DLD1 (cell line): ENCODE results near the gene CMKLR1.

Experiments used
- in situ Hi-C: cut with HindIII; loops from 2 replicates; pipeline ENCODE4 v1.10.0; 2017; ENCODE audit warnings: low sequenced_read_pairs

CMKLR1 gene

GRCh38 chr12:108363165-108363564 is 24.1 kb upstream of the CMKLR1 start:
- in situ Hi-C loops: no loop called here

DNA sequence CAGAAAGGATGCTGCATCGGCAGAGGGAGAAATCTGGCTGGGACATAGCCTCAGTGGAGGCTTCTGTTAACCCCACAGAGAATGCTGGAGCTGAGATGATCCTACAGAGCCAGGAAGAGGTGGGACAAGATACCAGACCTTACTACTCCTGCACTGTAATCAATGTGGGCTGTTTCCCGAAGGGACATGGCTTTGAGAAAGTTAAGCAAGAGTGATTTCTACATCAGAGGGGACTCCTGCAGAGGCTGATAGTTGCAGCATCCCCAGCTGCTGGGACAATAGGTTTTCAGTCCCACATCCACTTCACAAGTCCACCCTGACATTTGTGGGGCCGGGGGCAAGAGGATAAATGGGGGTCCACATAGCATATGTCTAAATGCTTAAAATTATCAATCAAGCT is 22.5 kb upstream of the CMKLR1 start:
- in situ Hi-C loops: no loop called here

- in situ Hi-C loops: no loop called here
Observed at GRCh38 chr12:108360487-108360886, 21.4 kb upstream of the CMKLR1 start.

GRCh38 chr12:108360057-108360456 is 20.9 kb upstream of the CMKLR1 start:
- in situ Hi-C loops: no loop called here

GRCh38 chr12:108358580-108358965 is 19.5 kb upstream of the CMKLR1 start:
- in situ Hi-C loops: no loop called here

DNA sequence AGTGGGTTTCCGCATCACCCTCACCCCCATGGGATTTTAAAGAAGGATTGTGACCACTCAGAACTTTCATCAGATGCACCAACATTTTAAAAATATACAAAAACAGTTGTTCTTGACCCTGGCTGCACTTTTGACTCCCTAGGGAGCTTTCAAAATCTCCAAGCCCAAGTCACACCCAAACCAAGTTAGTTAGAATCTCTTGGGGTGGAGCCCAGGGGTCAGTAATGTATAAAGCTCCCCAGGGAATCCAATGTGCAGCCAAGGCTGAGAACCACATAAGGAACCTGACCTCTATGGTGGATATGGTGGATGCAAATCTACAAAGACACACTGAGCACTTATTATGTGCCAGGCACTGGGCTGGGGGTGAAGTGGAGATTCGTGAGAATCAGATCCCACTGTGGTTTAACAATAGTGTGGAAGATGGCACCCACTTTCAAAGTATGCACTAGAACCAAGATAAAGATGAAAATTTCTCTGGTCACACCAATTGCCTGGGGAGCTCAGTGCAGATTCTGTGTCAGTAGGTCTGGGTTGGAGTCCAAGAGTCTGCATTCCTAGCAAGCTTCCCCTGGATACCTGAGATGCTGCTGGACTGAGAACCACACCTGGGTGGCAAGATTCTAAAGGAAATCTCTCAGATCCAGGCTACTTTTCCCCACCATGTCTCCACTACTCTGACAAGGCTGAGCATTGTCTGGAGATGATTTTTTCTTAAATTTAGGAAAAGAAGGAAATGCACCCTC is 18.9 kb upstream of the CMKLR1 start:
- in situ Hi-C loops: no loop called here

DNA sequence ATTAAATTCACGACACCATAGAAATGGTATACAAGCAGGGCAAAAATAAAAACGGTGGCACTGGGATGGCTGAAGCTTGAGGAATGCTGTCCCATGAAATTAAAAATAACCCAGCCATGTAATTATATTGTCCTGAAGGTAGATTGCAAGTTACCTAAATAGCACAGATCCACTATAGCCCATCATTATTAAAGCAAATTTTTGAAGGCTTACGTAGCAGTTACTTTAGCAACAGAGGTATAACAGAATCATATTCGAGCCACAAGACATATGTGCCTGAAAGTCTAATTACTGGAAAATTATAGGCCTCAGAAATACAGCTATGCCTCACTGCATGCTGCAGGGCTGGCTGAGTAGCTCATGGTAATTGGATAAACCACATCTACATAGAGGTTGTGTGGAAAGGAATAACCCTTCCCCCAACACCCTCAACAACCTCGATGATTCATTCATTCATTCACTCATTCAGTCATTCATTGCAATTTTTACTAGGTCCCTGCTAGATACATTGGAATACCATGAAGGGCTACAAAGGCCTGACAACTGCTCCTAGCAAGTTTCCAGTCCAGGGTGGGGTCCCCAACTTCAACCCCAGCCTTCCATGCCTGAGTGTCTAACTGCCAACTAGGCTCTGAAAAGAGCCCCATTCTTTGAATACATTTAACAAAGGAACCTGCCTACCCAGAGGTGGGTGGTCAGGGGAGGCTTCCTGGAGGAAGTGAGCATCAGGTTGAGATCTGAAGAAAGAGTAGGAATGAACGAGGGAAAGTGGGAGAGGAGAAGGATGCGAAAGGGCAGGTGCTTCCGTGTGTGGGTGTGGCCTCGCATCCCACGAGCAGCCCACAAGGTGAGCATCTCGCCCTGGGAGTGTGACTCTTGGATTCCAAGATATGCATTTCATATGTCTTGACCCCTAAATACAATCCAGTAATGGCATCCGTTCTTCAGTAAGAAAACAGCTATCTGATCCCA is 18.0 kb upstream of the CMKLR1 start:
- in situ Hi-C loops: no loop called here

DNA sequence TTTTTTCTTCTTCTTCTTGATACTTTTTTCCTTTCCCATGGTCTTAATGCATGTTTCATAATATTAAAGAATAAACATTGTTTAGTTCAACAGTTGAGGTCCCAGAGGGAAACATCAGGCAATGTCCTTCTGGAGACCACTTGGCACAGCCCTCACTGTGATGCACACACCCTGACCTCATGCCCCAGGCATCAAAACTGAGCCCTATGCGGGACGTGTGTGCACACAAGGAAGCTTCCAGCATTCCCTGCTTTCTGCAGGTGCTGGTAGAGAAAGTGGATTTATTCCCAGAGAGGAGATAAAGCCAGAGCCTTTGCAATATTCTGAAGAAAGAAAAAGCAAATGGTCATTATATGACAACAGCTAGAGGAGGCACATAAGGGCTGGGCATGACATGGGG is 16.0 kb upstream of the CMKLR1 start:
- in situ Hi-C loops: no loop called here

DNA sequence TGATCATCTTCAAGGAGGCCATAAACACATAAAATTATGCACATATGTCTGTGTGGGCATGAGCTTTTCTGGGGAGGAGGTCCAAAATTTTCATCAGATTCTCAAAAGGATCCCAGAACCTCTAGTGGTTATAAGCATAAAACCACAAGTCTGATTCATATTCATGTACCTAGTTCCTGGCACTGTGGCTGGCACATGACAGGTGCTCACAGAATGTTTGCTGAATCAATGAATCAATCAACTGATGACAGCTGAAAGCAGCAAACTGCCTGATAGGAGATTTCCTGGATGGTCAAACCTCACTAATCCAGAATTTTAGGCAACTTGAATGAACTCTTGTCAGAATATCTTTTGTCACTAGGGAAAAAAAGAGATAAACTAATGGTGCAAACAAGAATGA is 13.5 kb upstream of the CMKLR1 start:
- in situ Hi-C loops: no loop called here

GRCh38 chr12:108350511-108350910 is 11.4 kb upstream of the CMKLR1 start:
- in situ Hi-C loops: no loop called here

- in situ Hi-C loops: no loop called here
Observed at GRCh38 chr12:108349278-108349688, 10.2 kb upstream of the CMKLR1 start.

- in situ Hi-C loops: no loop called here
Observed at GRCh38 chr12:108348842-108349241, 9.7 kb upstream of the CMKLR1 start.

GRCh38 chr12:108346727-108347710 is 7.9 kb upstream of the CMKLR1 start:
- in situ Hi-C loops: no loop called here

DNA sequence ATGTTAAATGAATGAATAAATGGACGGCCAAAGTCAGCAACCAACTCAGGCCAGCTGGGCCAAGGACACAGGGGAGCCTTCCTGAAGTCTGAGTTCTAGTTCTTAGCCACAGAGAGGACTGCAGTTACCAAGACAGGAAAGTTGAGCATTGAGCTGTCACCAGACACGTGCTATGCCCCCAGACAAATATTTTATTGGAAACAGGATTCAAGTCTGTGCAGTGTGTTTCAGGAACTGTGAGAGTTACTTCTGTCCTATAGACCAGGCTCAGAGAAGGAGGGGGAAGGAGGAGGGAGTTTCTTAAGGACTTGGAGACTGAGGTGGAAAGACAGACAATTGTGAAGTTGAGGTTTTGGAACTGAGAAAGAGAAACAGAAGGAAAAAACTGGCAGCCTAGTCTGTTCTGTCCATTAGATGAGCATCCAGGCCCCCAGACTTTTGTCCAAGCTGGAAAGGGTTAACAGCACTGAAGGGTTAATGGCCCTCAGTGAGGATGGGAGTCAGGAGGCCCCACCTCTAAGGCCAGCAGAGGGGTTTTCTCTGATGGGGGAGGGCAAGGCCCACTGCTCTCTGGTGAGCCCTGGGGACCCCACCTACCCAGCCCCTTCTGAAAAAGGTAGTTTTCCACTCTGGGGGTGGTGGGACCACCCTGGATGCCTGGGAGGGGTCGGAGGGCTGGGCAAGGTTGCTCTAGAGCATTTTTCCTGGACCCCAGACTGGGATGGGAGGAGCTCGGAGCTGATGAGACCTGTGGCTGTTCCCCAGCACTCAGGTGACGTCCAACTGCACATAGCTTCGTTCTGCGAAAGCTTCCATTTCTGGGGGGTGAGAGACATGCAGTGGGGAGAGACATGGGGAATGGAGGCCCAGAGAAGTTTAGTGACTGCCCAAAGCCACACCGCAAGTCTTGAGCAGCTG is 6.9 kb upstream of the CMKLR1 start:
- in situ Hi-C loops: no loop called here

GRCh38 chr12:108342985-108343384 is 3.9 kb upstream of the CMKLR1 start:
- in situ Hi-C loops: no loop called here

DNA sequence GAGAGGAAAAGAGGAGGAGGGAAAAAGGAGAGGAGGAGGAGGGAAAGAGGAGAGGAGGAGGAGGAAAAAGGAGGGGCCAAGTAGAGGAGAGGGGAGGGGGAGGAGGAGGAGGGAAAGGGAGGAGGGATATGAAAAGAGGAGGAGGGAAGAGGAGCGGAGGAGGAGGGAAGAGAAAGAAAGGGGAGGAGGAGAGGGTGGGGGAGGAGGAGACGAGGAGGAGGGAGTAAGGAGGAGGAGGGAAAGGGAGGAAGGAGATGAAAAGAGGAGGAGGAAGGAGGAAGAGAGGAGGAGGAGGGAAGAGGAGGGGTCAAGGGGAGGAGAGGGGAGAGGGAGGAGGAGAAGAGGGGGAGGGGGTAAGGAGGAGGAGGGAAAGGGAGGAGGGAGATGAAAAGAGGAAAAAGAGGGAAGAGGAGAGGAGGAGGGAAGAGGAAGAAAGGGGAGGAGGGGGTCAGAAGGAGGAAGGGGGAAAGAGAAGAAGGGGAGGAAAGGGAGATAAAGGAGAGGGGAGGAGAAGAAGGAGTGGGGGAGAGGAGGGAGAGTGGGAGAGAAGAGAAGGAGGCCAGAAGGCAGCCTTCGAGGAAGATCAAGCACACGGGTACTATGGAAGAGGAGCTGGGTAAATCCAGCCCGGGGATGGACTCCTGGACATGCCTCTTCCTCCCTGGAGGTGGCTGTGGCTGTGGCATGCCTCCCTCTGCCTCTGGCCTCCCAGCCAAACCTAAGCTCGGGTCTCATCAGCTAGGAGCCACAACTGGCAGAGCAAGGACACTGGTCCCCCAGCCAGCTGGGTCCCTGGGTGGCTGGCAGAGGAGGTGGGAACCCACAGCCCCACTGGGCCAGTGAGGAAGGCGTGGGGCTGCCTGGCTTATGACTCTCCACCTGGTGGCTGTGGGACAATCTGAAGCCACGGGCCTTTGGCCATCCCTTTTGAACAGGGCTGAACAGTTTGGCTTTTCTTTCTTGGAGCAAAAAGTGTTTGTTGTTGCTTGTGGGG is 3.0 kb upstream of the CMKLR1 start:
- in situ Hi-C loops: no loop called here

DNA sequence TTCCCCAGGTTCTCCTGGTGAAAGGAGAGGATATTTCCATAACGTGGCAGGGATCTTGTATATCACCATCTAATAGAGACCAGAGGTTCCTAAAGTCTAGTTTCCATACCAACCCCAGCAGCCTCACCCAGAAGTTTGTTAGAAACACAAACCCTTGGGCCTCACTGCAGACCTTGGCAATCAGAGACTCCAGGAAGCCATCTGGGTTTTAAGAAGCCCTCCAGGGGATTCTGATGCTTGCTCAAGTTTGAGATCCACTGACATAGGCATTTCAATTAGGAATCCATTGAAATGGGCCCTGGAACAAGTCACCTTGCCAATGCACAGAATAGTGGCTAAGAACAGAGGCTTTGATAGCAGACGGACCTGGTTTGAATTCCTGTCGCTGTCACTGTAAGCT is 2.2 kb upstream of the CMKLR1 start:
- in situ Hi-C loops: no loop called here

- in situ Hi-C loops: no loop called here
Observed at GRCh38 chr12:108340037-108340436, 926 bp upstream of the CMKLR1 start.
